ENCODE measurements around the gene EPB41L4B.
"Not testable (repeated sequence)": the region's sequence is repeated elsewhere in the genome, so short reads cannot be mapped to it uniquely, and the experiment has no call there.

EPB41L4B gene

DNA sequence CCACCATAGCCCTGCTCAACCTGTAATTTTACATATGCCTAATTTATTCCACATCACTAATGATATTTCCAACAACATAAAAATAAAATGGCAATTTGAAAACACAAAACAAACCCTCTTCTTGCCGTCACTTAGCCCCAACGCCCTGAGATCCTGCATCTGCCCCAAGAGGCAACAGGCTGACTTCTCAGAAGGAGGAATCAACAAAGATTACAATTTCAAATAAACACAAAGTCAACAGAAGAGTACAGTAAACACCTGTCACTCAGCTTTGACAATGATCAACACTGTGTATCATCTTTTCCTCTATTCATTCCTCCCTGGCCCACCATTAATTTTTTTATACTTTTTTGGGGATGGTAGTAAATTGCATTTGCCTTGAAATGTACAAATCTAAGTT, 19.8 kb downstream of the EPB41L4B start:
- no peak for DNase-seq (ENCODE audit: low read depth in 2 of 2, low spot score in 1 of 2)

DNA sequence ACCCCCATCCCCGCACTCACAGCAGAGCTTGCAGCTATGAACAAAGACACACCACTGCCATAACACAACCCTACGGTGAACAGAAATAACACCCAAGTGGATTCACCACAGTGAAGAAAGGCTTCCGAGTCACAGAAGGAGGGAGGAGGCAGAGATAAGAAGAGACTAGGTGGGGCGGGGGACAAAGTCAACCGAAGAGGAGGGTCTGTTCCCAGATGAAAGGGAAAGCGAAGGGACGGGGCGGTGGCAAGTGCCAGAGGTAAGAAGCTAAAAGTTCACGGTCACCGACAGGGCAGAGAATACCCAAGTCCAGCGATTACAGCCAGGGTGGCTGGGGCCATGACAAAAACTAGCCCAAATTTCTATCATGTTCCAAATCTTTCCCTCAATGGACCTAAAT, 21.0 kb downstream of the EPB41L4B start:
- DNase-seq (ENCODE audit: low read depth in 2 of 2, low spot score in 1 of 2), result no peak

GRCh38 chr9:109297899-109298298, 23.0 kb downstream of the EPB41L4B start:
- DNase-seq (ENCODE audit: low read depth in 2 of 2, low spot score in 1 of 2), result no peak

DNA sequence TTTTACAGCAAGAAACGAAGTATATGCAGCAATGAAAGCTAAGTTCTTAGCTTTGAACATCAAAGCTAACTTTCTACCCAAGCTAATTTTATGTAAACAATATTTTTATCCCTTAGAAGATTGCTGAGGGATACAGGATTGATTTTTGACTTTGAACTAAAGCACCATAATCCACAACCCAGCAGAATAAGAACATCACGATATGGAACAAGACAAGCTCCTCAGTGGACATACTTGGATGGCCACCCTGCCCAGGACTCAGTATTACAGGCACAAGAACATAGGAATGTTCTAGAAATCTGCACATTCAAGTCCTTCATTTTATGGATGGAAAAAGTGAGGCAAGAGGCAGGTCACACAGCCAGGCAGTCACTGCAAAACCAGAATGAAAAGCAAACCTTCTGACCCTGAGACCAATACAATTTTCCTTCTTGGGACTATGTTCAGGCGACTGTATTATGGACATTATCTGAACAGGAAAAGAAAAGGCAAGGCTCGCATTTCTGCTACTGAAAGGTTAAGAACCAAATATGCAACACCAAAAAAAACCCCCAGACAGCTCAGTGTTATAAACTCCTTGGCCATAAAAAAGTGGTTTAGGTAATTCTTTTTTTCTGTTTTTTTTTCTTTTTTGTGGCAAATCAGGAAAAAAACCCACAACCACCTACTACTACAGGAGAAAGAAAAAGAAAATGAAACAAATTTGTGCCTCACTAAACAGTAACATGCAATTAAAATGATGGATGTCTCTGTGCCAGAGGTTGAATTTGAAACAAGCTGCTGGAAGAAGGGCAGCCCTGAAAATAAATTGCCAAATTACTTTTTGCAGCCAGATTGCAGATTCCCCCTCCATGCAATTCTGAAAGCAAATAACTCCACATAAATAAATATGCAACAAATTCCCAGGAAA, 25.4 kb downstream of the EPB41L4B start:
- no peak for DNase-seq (ENCODE audit: low read depth in 2 of 2, low spot score in 1 of 2)

DNA sequence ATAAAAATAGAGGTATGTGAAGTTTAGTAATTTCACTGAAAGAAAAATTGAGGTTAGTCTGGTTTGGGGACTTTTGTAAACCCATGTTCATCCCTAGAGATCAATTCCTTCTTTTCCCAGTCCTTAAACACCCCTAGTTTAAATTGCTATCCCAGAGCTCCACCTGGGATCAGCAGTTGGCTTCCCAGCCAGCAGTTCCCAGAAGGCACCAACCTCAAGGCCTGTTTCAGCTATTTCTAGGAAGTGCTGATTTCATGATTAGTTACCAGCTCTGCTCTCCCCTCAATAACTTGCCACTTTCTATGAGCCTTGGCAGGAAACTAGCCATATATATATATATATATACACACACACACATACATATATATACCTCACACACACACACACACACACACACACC, 30.5 kb downstream of the EPB41L4B start:
- DNase-seq (ENCODE audit: low read depth in 2 of 2, low spot score in 1 of 2), result no peak

DNA sequence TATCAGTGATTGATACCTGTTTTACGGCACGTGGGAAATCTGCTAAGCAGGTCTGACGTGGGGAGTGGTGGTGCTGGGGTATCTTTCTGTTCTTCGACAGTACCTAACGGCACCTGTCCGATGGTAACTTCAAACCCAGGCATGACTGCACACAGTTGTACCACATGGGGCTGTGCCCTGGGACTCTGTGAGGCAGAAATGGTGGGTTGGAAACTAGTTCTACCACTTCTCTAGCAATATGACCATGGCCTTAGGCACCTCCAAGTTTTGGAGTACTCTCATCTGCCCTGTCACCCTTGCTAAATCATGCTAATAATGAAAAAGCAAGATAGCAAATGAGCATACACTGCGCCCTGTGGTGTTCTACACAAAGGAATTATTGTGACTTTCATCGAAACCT, 30.9 kb downstream of the EPB41L4B start:
- no peak for DNase-seq (ENCODE audit: low read depth in 2 of 2, low spot score in 1 of 2)

DNA sequence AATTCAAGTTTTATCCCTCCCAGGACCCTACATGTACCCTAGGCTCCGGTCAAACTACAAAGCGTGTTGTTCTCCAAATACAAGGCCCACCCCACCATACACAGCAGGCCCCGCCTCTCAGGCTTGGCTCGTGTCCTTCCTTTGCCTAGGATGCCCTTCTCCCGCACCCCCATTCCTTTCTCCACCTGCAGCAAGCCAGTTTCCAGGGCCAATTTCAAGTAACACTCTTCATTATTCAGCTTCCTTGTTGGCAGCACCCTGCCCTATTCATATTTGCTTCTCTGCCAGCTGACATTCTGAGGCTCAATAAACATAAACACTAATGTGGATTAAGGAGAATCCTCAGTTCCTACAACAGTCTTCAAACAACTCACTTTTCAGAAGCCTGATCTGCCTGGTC, 31.7 kb downstream of the EPB41L4B start:
- no peak for DNase-seq (ENCODE audit: low read depth in 2 of 2, low spot score in 1 of 2)

DNA sequence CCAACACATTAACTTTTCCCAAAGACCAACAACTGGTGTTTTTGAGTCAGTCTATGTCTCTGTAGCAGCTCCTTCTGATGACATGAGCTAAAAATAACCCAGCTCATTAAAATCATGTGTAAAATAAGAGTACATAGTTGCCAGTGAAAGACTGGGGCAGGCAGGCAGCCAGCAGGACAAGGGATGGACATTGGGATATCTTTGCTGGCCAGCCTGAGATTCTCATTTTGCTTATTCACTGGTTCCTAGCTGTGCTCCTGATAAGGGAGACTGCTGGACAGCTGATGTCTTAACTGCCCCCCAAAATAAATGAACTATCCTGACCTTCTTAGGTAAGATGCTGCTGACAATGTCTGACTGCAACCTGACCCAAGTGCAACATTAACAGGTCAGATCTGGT, 33.9 kb downstream of the EPB41L4B start:
- DNase-seq (ENCODE audit: low read depth in 2 of 2, low spot score in 1 of 2), result no peak

DNA sequence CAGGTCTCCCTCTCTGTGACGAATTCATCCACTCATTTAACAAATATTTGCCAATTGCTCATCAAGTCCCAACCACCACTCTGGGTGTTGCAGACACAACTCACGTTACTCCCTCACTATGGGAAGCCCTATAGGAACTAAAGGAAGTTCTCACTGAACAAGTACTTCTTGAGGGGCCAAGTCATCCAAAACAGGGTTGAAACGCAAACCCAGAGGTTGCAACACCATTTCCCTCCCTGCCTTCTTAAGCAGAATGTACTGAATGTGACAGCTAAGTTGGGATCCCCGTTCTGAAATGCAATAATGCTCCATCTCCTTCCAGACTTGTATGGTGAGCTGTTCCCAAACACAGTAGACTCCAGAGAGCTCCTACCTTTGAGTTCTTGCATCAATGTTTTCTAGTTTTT, 34.3 kb downstream of the EPB41L4B start:
- no peak for DNase-seq (ENCODE audit: low read depth in 2 of 2, low spot score in 1 of 2)

DNA sequence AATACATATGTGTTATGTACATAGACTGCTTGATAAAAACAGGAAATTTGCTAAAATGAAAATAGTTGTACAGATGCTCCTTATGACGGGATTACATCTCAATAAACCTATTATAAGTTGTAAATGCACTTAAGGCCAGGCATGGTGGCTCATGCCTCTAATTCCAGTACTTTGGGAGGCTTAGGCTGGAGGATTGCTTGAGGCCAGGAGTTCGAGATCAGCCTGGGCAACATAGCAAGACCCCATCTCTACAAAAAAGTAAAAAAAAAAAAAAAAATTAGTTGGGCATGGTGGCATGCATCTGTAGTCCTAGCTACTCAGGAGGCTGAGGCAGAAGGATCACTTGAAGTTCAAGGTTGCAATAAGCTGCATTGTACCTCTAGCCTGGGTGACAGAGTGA, 37.2 kb downstream of the EPB41L4B start:
- not testable (repeated sequence) for DNase-seq (ENCODE audit: low read depth in 2 of 2, low spot score in 1 of 2)

GRCh38 chr9:109283012-109283411, 37.8 kb downstream of the EPB41L4B start:
- DNase-seq (ENCODE audit: low read depth in 2 of 2, low spot score in 1 of 2), result no peak

- DNase-seq (ENCODE audit: low read depth in 2 of 2, low spot score in 1 of 2), result no peak
Measured at GRCh38 chr9:109282302-109282701, 38.6 kb downstream of the EPB41L4B start.

- DNase-seq (ENCODE audit: low read depth in 2 of 2, low spot score in 1 of 2), result no peak
Measured at GRCh38 chr9:109281518-109281917, 39.3 kb downstream of the EPB41L4B start.

DNA sequence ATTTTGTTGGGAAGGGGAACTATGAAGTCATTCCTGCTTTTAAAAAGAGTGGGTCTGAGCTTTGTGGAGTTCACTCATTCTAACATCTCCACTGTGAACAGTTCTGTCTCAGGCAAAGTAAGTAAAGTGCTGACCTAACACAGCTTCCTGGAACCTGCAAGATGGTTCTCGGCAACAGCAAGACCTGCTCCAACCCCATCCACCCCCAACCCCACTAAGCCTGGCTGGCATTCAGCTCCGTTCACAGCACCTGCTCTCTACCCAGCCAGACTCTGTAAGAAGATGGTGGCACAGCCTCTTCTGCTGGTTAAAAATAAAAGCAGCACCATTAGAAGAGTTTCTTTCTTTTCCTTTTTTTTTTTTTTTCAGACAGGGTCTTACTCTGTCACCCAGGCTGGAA, 42.0 kb downstream of the EPB41L4B start:
- DNase-seq (ENCODE audit: low read depth in 2 of 2, low spot score in 1 of 2), result no peak

GRCh38 chr9:109278216-109278615, 42.6 kb downstream of the EPB41L4B start:
- DNase-seq (ENCODE audit: low read depth in 2 of 2, low spot score in 1 of 2), result no peak

GRCh38 chr9:109277451-109277850, 43.4 kb downstream of the EPB41L4B start:
- no peak for DNase-seq (ENCODE audit: low read depth in 2 of 2, low spot score in 1 of 2)

DNA sequence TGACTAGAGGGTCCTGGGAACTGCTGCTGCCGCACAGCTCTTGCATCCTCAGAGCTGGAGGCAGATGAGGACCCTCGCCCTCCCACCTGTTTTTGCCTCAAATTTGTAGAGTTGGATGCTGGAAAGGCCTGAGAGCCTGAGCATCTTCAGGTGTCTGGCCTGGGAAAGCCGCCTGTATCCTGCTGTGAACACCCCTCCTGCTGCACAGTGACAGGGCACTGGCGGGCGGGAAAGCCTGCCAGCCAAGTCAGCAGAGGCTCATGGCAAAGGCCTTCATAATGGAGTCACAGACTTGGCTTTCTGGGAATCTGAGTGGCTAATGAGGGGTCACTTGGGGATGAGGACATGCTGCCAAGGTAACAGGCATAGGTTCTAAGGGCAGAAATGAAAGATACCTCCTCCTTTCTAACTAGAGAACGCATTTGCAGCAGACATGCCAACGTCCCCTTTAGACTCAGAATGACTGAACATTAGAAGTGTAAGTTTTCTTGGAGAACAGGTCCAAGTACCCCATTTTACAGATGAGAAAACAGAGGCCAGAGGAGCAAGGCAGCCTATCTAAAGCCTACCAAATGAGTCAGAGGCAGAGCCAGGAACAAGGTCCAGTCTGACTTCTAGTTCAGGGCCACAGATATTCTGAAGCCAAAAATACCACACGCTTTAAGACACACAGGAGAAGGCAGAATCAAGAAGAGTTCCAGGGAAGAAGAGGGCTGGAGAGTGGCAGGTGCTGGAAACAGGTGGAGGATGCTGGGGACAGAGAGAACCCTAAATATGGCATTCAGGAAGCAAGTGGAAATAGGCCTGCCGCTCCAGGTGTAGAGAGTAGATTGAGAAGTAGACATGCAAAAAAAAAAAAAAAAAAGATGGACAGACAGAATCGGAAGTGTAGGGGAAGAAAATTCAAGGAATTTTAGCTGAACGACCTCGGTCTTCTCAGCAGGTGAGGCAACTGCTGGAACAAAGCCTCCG, 44.1 kb downstream of the EPB41L4B start:
- DNase-seq (ENCODE audit: low read depth in 2 of 2, low spot score in 1 of 2), result no peak

DNA sequence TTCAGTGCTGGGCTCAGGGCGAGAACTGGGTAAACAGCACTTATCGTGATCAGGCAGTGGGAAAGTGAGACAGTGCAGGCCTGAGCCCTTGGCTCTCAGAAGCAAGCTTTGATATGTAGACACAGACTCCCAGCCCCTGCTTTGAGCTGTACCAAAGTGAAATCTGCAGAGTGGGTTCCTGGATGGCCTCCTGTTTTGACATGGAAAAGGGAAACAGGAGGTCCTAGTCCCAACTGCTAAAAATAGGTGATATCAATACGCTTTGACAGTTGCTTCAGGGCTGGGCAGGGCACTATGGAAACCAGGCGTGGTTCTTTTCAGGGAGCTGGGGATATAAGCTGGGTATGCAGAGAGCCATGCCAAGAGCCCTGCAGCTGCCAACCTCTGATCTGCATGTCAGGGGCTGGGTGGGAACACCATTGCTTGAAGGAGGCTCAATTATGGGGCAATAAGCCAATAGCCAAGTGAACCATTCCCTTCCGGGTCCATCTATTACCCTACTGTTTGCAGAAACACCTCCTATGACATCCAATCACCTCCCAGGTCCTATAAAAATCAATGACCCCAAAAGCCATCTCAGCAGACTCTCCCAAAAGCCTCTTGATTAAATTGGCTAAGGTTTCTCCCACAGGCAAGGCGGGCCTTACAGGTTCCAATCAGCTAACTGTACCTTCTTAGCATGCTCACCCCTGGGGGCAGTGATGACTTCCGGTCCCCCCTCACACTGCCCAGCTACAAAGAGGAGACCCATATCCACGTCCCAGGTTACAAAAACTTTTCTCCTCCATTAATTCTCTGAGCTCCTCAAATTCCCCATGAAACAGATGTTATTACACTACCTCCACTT, 45.8 kb downstream of the EPB41L4B start:
- no peak for DNase-seq (ENCODE audit: low read depth in 2 of 2, low spot score in 1 of 2)

- no peak for DNase-seq (ENCODE audit: low read depth in 2 of 2, low spot score in 1 of 2)
Measured at GRCh38 chr9:109273869-109274268, 47.0 kb downstream of the EPB41L4B start.

DNA sequence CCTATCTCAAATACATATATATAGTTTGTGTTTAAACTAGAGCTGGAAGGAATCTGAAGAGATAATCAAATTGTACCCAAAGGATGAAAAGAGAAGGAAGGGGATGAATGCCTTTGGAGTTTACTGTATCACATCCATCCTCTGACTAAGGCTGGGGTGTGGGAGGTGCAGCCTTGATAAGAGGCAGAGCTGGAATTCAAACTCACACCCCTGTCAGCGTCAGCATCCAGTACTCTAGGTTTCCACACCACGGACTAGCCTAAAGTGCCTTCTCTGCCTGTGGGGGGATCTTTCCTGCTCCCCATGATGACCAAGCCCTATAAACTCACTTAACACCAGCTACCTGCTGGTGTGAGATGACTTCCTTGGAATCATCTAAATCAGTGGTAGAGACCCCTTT, 48.1 kb downstream of the EPB41L4B start:
- DNase-seq (ENCODE audit: low read depth in 2 of 2, low spot score in 1 of 2), result no peak

DNA sequence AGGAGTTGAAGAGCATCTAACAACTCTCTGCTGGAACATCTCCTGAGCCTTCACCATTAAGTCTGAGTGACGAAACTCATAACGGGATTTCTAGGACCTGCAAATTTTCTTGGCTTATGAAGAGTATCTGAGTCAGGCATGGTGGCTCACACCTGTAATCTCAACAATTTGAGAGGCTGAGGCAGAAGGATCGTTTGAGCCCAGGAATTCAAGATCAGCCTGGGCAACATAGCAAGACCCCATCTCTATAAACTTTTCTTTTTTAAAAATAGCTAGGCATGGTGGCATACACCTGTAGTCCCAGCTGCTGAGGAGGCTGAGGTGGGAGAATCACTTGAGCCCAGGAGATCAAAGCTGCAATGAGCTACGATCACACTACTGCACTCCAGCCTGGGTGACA, 48.8 kb downstream of the EPB41L4B start:
- no peak for DNase-seq (ENCODE audit: low read depth in 2 of 2, low spot score in 1 of 2)
